Liver (tissue), 9 donors: ENCODE results near the gene PEMT. TPM values are rescaled to one million over a fixed set of nuclear protein-coding genes. Genes with fewer than 3 reads are reported as not detected.

Experiments used
- DNase-seq: peaks from one replicate; pipeline ENCODE4 v3.0.0-alpha.2; 2017; ENCODE audit warnings: low spot score
- H3K27ac ChIP-seq, 2 donors: one replicate each; pipeline ENCODE4 v1.7.0; 2013; ENCODE audit warnings: inconsistent platforms in 2 of 2, low read length in 2 of 2, control low read depth in 1 of 2, low read depth in 1 of 2, mild to moderate bottlenecking in 1 of 2
- H3K27me3 ChIP-seq, 4 donors: one replicate each; pipeline versions ENCODE4 v1.6.1 to v1.7.0; 2013; ENCODE audit warnings: low read length in 3 of 4, inconsistent platforms in 1 of 4, mild to moderate bottlenecking in 1 of 4, moderate library complexity in 1 of 4; ENCODE audit not compliant: control insufficient read depth in 4 of 4, insufficient read depth in 4 of 4
- H3K36me3 ChIP-seq, 4 donors: one replicate each; pipeline versions ENCODE4 v1.6.1 to v1.7.0; 2013; ENCODE audit warnings: low read length in 3 of 4, mild to moderate bottlenecking in 3 of 4, low read depth in 1 of 4, moderate library complexity in 1 of 4; ENCODE audit not compliant: control insufficient read depth in 4 of 4, insufficient read depth in 3 of 4
- H3K4me1 ChIP-seq, 4 donors: one replicate each; pipeline versions ENCODE4 v1.6.1 to v1.7.0; 2013; ENCODE audit warnings: low read length in 3 of 4, mild to moderate bottlenecking in 3 of 4, moderate library complexity in 1 of 4; ENCODE audit not compliant: control insufficient read depth in 4 of 4, insufficient read depth in 4 of 4
- H3K4me3 ChIP-seq, 3 donors: one replicate each; pipeline versions ENCODE4 v1.6.1 to v1.7.0; 2013; ENCODE audit warnings: low read length in 3 of 3, control low read depth in 1 of 3, low read depth in 1 of 3, mild to moderate bottlenecking in 1 of 3
- H3K9ac ChIP-seq, 2 donors: one replicate each; pipeline ENCODE4 v1.7.0; 2013; ENCODE audit warnings: low read length in 2 of 2, mild to moderate bottlenecking in 2 of 2, moderate library complexity in 2 of 2, control low read depth in 1 of 2, low read depth in 1 of 2
- H3K9me3 ChIP-seq, 4 donors: one replicate each; pipeline versions ENCODE4 v1.6.1 to v1.7.0; 2013; ENCODE audit warnings: low read length in 3 of 4; ENCODE audit not compliant: control insufficient read depth in 4 of 4
- HNF4A ChIP-seq, 2 donors: conservative IDR thresholded peaks; 2 replicates each; pipeline ENCODE4 v1.6.1; 2016; ENCODE audit warnings: antibody characterized with exemption in 2 of 2, mild to moderate bottlenecking in 2 of 2
- JUND ChIP-seq, 2 donors: IDR thresholded peaks; 2 replicates each; pipeline ENCODE4 v1.6.1; 2016; ENCODE audit warnings: antibody characterized with exemption in 2 of 2
- NR2F2 ChIP-seq: IDR thresholded peaks from 2 replicates; pipeline ENCODE4 v1.6.1; 2016; ENCODE audit warnings: antibody characterized with exemption
- RXRA ChIP-seq, 2 donors: IDR thresholded peaks; 2 replicates each; pipeline ENCODE4 v1.6.1; 2017 to 2018; ENCODE audit warnings: antibody characterized with exemption in 2 of 2, mild to moderate bottlenecking in 1 of 2
- SP1 ChIP-seq: IDR thresholded peaks from 2 replicates; pipeline ENCODE4 v1.6.1; 2018; ENCODE audit warnings: antibody characterized with exemption, mild to moderate bottlenecking
- YY1 ChIP-seq: IDR thresholded peaks from 2 replicates; pipeline ENCODE4 v1.6.1; 2016; ENCODE audit warnings: antibody characterized with exemption, mild to moderate bottlenecking
- WGBS: extraction: QIAGEN DNeasy Blood & Tissue Kit; methylation state at CpG from one replicate; pipeline ENCODE4 v1.1.7; 2013; 5-methylcytosine and 5-hydroxymethylcytosine counted together
- polyA plus RNA-seq, 2 donors: library from polyadenylated mRNA; stranded (reverse) in 1 of 2; unstranded in 1 of 2; fragments of 200-250 nt in 1 of 2; fragments of >200 nt in 1 of 2; fragmentation: Nextera tagmentation in 1 of 2; extraction: Ambion mirVana in 1 of 2; gene quantifications; one replicate each; pipeline versions ENCODE4 v1.2.1 to v1.2.3, GENCODE V29; 2013 to 2015
- total RNA-seq, 2 donors: library from RNA; depleted of rRNA; stranded (reverse); fragments of >200 nt; gene quantifications; one replicate each; pipeline ENCODE4 v1.2.3, GENCODE V29; 2014
- TF ChIP-seq, protein P1 (sequence below): IDR thresholded peaks from 2 replicates; pipeline ENCODE4 v1.6.1; 2016; ENCODE audit warnings: antibody characterized with exemption
- TF ChIP-seq, protein P2 (sequence below): IDR thresholded peaks from 2 replicates; pipeline ENCODE4 v1.6.1; 2016; ENCODE audit warnings: antibody characterized with exemption
- TF ChIP-seq, protein P3 (sequence below): IDR thresholded peaks from 2 replicates; pipeline ENCODE4 v1.6.1; 2016; ENCODE audit warnings: antibody characterized with exemption, mild to moderate bottlenecking
- donor health status: healthy.
- donor health status: healthy.
- donor health status: healthy.
- donor health status: healthy.
- donor health status: healthy.

Gene PEMT
- total and polyA plus RNA-seq, 4 donors = 64.6 to 211 (median 184) TPM

DNA sequence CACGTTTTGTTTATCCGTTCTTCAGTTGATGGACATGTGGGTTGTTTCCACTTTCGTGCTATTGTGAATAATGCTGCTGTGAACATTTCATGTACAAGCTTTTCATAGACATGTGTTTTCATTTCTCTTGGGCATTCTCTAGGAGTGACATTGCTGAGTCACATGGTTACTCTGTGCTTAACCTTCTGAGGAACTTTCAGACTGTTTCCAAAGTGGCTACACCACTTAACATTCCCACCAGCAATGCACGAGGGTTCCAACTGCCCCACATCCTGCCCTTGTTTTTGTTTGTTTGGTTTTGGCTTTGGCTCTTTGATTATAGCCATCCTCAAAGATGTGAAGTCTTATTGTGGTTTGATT, 14.2 kb upstream of the PEMT start:
- no peak for DNase-seq
- peaks cover 0 to 14% (median 8%) of the 10 kb centered on the region in 4 donors for H3K4me1 ChIP-seq
- no peak overlapping the region for H3K4me3 ChIP-seq
- 64% methylated on average over 4 of the region's 4 CpGs for WGBS
- no peaks in the 10 kb centered on the region for H3K27me3 ChIP-seq
- peak overlapping the region in 1 of 2 donors; percentile 25 for H3K27ac ChIP-seq
- no peaks in the 10 kb centered on the region for H3K9me3 ChIP-seq
- no peak overlapping the region for H3K9ac ChIP-seq
- H3K36me3 ChIP-seq = no peaks in the 10 kb centered on the region
- peak in 1 of 2 donors; percentile 27 for TF ChIP-seq RXRA (IDR thresholded peaks at IDR 0.05)
- no peak for TF ChIP-seq NR2F2
- no peak for TF ChIP-seq YY1
- peak in 1 of 2 donors; percentile 0 for TF ChIP-seq HNF4A (conservative IDR thresholded peaks at IDR 0.05)

DNA sequence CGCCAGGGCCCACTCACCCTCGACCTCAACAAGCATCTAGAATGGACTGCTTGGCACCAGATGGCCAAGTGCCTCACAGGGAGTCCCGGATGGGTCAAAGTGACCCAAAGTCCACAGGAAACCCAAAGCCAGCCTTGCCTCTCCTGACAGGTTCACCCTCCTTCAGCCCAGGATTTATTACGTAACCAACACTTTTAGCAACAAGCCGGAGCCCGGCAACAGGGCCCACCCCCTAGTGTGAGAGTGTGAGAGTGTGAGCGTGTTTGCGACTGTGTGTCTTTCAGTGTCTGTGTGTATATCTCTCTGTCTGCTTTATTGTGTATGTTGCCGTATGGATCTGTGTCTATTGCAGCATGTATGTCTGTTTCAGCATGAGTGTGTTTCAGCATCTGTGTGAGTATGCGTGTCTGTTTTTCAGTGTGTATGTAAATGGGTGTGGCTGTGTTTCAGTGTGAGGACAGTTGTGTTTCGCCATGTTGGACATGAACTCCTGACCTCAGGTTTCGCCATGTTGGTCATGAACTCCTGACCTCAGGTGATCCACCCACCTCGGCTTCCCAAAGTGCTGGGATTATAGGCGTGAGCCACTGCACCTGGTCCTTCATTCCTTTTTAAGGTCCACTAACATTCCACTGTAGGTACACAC, 13.7 kb upstream of the PEMT start:
- Histone ChIP-seq H3K9ac (no peak overlapping the region), H3K4me1 (peaks cover 0 to 14% (median 8%) of the 10 kb centered on the region in 4 donors), H3K27me3 (no peaks in the 10 kb centered on the region), H3K27ac (peak overlapping the region in 1 of 2 donors; percentile 25), H3K36me3 (no peaks in the 10 kb centered on the region), H3K4me3 (no peak overlapping the region), H3K9me3 (no peaks in the 10 kb centered on the region)
- 62% methylated on average over 14 of the region's 14 CpGs for WGBS
- TF ChIP-seq JUND (IDR thresholded peaks at IDR 0.05) (no peak), SP1 (peak; percentile 62), YY1 (peak; percentile 77), RXRA (IDR thresholded peaks at IDR 0.05) (peak; percentile 95 to 98), NR2F2 (peak; percentile 60), HNF4A (conservative IDR thresholded peaks at IDR 0.05) (peak; percentile 28 to 51)
- TF ChIP-seq, protein P1, sequence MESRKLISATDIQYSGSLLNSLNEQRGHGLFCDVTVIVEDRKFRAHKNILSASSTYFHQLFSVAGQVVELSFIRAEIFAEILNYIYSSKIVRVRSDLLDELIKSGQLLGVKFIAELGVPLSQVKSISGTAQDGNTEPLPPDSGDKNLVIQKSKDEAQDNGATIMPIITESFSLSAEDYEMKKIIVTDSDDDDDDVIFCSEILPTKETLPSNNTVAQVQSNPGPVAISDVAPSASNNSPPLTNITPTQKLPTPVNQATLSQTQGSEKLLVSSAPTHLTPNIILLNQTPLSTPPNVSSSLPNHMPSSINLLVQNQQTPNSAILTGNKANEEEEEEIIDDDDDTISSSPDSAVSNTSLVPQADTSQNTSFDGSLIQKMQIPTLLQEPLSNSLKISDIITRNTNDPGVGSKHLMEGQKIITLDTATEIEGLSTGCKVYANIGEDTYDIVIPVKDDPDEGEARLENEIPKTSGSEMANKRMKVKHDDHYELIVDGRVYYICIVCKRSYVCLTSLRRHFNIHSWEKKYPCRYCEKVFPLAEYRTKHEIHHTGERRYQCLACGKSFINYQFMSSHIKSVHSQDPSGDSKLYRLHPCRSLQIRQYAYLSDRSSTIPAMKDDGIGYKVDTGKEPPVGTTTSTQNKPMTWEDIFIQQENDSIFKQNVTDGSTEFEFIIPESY = no peak
- TF ChIP-seq, protein P2, sequence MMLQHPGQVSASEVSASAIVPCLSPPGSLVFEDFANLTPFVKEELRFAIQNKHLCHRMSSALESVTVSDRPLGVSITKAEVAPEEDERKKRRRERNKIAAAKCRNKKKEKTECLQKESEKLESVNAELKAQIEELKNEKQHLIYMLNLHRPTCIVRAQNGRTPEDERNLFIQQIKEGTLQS = no peak
- no peak for DNase-seq

DNA sequence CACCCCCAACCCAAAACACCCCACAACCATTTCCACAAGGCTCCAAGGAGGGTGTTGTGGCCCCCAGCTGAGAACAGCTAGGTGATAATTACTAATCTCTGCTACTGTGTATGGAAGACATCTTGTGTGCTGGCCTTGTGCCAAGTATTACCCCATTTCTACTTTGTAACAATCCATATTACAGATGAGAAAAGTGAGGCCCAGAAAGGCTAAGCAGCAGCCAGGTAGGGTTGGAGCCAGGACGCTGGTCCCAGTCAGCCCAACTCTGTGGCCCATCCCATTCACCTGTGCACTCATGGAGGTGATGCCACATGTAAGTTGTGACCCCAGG, 12.4 kb upstream of the PEMT start:
- TF ChIP-seq, protein P3, sequence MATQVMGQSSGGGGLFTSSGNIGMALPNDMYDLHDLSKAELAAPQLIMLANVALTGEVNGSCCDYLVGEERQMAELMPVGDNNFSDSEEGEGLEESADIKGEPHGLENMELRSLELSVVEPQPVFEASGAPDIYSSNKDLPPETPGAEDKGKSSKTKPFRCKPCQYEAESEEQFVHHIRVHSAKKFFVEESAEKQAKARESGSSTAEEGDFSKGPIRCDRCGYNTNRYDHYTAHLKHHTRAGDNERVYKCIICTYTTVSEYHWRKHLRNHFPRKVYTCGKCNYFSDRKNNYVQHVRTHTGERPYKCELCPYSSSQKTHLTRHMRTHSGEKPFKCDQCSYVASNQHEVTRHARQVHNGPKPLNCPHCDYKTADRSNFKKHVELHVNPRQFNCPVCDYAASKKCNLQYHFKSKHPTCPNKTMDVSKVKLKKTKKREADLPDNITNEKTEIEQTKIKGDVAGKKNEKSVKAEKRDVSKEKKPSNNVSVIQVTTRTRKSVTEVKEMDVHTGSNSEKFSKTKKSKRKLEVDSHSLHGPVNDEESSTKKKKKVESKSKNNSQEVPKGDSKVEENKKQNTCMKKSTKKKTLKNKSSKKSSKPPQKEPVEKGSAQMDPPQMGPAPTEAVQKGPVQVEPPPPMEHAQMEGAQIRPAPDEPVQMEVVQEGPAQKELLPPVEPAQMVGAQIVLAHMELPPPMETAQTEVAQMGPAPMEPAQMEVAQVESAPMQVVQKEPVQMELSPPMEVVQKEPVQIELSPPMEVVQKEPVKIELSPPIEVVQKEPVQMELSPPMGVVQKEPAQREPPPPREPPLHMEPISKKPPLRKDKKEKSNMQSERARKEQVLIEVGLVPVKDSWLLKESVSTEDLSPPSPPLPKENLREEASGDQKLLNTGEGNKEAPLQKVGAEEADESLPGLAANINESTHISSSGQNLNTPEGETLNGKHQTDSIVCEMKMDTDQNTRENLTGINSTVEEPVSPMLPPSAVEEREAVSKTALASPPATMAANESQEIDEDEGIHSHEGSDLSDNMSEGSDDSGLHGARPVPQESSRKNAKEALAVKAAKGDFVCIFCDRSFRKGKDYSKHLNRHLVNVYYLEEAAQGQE = no peak
- Histone ChIP-seq H3K4me1 (peaks cover 0 to 14% (median 8%) of the 10 kb centered on the region in 4 donors), H3K27ac (no peak overlapping the region), H3K9ac (no peak overlapping the region), H3K4me3 (no peak overlapping the region), H3K27me3 (no peaks in the 10 kb centered on the region), H3K9me3 (no peaks in the 10 kb centered on the region), H3K36me3 (no peaks in the 10 kb centered on the region)
- DNase-seq = no peak
- WGBS = 96% methylated on average over 1 of the region's 1 CpG
